ENCODE data around the gene HECTD4.
A peak's percentile ranks its signal among the peaks of the same experiment; 100 is the strongest.

Gene HECTD4

DNA sequence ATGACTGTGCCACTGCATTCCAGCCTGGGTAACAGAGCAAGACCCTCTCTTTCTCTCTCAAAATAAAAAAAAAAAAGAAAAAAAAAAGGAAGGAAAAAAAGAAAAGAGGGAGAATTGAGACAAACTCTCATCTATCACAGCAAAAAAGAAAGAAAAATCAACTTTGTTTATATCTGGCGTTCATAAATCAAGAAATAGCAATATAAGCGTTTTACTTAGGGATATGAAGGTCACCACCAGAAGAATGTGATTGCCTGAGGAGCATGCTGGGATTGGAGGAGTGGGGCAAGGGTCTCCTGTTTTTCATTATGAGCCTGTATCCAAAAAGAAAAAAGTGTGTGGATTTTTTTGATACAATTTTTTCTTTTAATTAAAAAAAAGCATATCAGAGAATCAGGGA, 78.4 kb downstream of the HECTD4 start:
- H3K27me3 Mint-ChIP-seq, result no peaks in the 10 kb centered on the region
- peaks cover 7% of the 10 kb centered on the region for H3K4me1 Mint-ChIP-seq (ENCODE audit: low read depth)
- no peak overlapping the region for H3K4me3 Mint-ChIP-seq
- H3K27ac Mint-ChIP-seq, result peak overlapping the region; percentile 90
- peaks cover 10% of the 10 kb centered on the region for H3K36me3 Mint-ChIP-seq
- H3K9me3 Mint-ChIP-seq (ENCODE audit: low read depth), result no peaks in the 10 kb centered on the region

DNA sequence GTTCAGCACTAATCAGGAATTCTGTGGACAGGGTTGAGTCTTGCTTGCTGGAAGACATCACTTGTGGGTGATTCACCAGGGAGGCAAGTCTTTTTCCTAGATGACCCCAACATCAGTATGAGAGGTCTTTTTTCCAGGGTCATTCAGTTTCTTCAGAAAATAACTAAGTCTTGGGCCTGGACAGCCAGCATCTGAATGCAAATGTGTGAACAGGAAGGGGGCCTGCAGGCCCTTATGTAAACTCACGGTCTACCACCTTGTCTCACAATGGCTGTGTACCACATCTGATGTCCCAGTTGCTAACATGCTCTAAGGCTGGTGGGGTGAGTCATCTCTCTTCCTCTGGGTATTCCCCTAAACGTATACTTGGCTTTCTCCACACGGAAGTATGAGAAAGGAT, 79.2 kb downstream of the HECTD4 start:
- no peaks in the 10 kb centered on the region for H3K9me3 Mint-ChIP-seq (ENCODE audit: low read depth)
- H3K27ac Mint-ChIP-seq, result peak overlapping the region; percentile 90
- peaks cover 7% of the 10 kb centered on the region for H3K4me1 Mint-ChIP-seq (ENCODE audit: low read depth)
- H3K27me3 Mint-ChIP-seq, result no peaks in the 10 kb centered on the region
- peaks cover 9% of the 10 kb centered on the region for H3K36me3 Mint-ChIP-seq
- peak overlapping the region; percentile 13 for H3K4me3 Mint-ChIP-seq

DNA sequence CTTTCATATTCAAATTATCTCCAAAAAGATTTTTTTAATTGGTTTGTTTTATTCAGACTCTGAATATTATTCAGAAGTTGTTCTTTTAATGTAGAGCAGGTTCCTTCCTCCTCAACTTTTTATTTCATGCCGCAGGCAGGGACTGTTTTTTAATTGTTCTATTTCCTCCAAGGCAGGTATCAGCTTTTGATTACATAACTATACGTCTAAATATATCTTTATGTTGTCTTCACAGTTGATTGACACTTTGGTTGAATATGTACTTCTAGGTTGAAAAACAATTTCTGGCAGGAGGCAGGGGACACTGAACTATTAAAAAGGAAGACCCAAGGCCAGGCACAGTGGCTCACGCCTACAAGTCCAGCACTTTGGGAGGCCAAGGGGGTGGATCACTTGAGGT, 82.5 kb downstream of the HECTD4 start:
- peaks cover 7% of the 10 kb centered on the region for H3K4me1 Mint-ChIP-seq (ENCODE audit: low read depth)
- H3K36me3 Mint-ChIP-seq, result peaks cover 3% of the 10 kb centered on the region
- H3K27me3 Mint-ChIP-seq, result no peaks in the 10 kb centered on the region
- no peak overlapping the region for H3K4me3 Mint-ChIP-seq
- no peaks in the 10 kb centered on the region for H3K9me3 Mint-ChIP-seq (ENCODE audit: low read depth)
- no peak overlapping the region for H3K27ac Mint-ChIP-seq

DNA sequence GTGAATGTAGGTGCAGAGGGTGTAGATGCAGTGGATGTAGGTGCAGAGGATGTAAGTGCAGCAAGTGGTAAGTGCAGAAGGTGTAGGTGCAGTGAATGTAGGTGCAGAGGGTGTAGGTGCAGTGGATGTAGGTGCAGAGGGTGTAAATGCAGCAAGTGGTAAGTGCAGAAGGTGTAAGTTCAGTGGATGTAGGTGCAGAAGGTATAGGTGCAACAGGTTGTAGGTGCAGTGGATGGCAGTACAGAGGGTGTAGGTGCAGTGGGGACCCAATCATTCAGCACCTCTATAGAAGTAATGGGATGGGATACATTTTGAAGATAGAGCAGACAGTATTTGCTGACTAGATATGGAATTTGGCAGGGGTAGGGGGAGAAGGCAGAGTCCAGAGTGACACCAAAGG, 85.0 kb downstream of the HECTD4 start:
- Mint-ChIP-seq H3K4me1 (ENCODE audit: low read depth) (peaks cover 2% of the 10 kb centered on the region), H3K36me3 (peaks cover 3% of the 10 kb centered on the region), H3K4me3 (no peak overlapping the region), H3K27ac (no peak overlapping the region), H3K9me3 (ENCODE audit: low read depth) (no peaks in the 10 kb centered on the region), H3K27me3 (no peaks in the 10 kb centered on the region)

DNA sequence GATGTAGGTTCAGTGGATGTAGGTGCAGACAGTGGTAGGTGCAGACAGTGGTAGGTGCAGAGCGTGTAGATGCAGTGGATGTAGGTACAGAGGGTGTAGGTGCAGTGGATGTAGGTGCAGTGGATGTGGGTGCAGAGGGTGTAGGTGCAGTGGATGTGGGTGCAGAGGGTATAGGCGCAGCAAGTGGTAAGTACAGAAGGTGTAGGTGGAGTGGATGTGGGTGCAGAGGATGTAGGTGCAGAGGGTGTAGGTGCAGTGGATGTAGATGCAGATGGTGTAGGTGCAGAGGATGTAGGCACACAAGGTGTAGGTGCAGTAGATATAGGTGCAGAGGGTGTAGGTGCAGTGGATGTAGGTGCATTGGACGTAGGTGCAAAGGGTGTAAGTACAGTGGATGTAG, 86.0 kb downstream of the HECTD4 start:
- Mint-ChIP-seq H3K4me3 (no peak overlapping the region), H3K36me3 (peaks cover 7% of the 10 kb centered on the region), H3K9me3 (ENCODE audit: low read depth) (no peaks in the 10 kb centered on the region), H3K4me1 (ENCODE audit: low read depth) (peaks cover 6% of the 10 kb centered on the region), H3K27ac (no peak overlapping the region), H3K27me3 (no peaks in the 10 kb centered on the region)

DNA sequence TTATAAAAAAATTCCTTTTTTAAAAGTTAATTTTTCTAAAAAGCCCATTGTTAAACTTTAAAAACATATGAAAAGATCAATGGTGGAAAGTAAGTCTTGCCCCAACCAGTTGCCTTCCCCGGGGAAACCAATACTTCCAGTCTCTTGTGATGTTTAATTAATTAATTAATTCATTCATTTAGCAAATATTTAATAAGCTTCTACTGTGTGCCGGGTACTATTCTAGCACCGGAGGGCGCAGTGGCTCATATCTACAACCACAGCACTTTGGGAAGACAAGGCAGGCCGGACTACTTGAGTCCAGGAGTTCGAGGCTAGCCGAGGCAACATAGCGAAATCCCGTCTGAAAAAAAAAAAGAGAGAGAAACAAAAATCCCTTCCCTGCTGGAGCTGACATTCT, 87.4 kb downstream of the HECTD4 start:
- Mint-ChIP-seq H3K27ac (no peak overlapping the region), H3K36me3 (peaks cover 10% of the 10 kb centered on the region), H3K9me3 (ENCODE audit: low read depth) (no peaks in the 10 kb centered on the region), H3K27me3 (no peaks in the 10 kb centered on the region), H3K4me1 (ENCODE audit: low read depth) (peaks cover 6% of the 10 kb centered on the region), H3K4me3 (no peak overlapping the region)

DNA sequence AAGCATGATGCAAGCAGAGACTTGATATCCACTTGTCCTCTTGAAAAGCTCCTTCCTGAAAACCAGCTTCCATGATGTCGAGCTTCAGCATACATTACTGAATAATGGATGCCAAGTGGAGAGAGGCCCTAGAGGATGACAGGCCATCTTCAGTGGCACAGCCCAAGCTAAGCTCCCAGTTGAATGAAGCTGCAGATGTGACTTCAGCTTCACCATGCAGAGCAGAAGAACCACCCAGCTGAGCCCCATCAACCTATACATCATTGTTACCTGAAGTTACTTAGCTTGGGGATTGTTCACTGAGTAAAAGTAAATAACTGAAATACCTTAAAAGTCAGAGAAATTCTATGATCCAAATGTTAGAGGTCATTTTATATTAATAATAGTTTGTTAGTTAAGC, 93.6 kb downstream of the HECTD4 start:
- no peaks in the 10 kb centered on the region for H3K9me3 Mint-ChIP-seq (ENCODE audit: low read depth)
- H3K36me3 Mint-ChIP-seq, result peaks cover 13% of the 10 kb centered on the region
- H3K27me3 Mint-ChIP-seq, result no peaks in the 10 kb centered on the region
- no peak overlapping the region for H3K4me3 Mint-ChIP-seq
- peaks cover 6% of the 10 kb centered on the region for H3K4me1 Mint-ChIP-seq (ENCODE audit: low read depth)
- H3K27ac Mint-ChIP-seq, result no peak overlapping the region

DNA sequence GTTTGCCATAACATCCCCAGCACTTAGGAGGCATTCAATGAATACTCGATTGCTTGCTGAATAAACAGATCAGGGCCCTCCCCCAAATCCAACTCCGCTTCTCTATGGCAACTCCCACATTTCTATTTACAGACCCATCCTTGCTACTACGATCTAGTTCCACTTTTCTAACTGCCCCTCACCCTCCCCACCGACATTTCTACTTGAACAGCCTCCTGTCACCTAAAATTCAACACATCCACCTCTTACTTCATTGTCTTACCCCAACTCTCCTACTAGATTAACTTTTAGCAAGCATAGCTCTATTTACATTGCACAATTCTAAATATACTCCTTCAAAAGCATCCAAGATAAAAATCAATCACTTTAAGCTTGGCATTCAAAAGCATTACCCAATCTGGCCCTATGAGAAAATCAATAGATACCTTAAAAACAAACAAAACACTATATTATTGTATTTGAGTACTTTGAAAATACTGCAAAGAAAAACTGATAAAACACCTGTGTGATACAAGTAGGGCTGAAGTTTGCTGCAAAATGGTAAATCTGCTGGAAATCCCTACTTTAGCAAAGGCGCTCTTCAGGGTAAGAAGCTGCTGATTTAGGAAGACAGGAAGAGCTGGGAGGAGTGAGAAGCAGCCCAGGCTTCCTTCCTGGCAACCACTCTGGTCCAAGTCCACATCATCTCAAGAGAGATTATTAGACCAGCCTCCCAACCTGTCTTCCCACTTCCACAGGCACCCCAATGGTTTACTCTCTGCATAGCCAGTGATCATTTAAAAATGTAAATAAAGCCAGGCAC, 96.4 kb downstream of the HECTD4 start:
- H3K4me3 Mint-ChIP-seq, result no peak overlapping the region
- no peaks in the 10 kb centered on the region for H3K27me3 Mint-ChIP-seq
- H3K36me3 Mint-ChIP-seq, result peaks cover 4% of the 10 kb centered on the region
- H3K27ac Mint-ChIP-seq, result no peak overlapping the region
- H3K9me3 Mint-ChIP-seq (ENCODE audit: low read depth), result no peaks in the 10 kb centered on the region
- H3K4me1 Mint-ChIP-seq (ENCODE audit: low read depth), result no peaks in the 10 kb centered on the region

DNA sequence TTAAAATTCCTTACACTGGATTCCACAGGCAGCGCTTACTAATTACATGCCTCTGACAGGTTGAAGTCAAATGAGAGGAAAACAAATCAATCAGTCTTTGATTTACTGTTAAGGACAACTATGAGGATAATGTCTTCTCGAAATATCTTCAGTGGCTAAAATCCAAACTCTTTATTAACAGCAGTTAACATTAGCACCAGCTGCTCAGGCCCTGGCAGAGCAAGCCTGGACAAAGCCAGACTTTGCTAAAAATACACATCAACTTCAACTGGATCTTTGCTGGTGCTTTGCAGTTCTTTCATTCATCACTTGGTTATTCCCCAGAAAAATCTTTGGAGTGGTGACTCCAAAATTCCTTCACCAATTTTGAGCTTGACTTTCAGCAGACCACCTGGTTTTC, 98.7 kb downstream of the HECTD4 start:
- Mint-ChIP-seq H3K9me3 (ENCODE audit: low read depth) (no peaks in the 10 kb centered on the region), H3K27ac (no peak overlapping the region), H3K36me3 (no peaks in the 10 kb centered on the region), H3K4me1 (ENCODE audit: low read depth) (no peaks in the 10 kb centered on the region), H3K4me3 (no peak overlapping the region), H3K27me3 (no peaks in the 10 kb centered on the region)

DNA sequence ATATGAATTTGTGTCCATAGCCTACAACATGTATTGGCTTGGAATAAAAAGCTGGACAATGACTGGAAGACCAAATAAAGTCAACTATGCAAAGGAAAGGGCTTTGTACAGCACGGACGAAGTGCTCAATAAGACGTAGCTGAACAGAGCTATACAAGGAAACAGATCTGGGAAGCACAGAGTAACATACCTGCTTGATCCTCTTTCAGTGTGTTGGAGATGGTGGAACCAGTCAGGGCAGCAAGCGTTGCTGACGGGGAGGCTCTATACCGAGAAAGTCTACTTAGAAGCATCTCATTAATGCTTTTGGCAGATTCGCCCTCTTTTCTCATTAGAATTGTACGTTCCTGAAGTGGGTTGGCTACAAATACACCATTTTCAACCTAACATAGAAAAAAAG, 99.3 kb downstream of the HECTD4 start:
- Mint-ChIP-seq H3K4me1 (ENCODE audit: low read depth) (no peaks in the 10 kb centered on the region), H3K9me3 (ENCODE audit: low read depth) (no peaks in the 10 kb centered on the region), H3K4me3 (no peak overlapping the region), H3K36me3 (peaks cover 2% of the 10 kb centered on the region), H3K27me3 (no peaks in the 10 kb centered on the region), H3K27ac (no peak overlapping the region)

DNA sequence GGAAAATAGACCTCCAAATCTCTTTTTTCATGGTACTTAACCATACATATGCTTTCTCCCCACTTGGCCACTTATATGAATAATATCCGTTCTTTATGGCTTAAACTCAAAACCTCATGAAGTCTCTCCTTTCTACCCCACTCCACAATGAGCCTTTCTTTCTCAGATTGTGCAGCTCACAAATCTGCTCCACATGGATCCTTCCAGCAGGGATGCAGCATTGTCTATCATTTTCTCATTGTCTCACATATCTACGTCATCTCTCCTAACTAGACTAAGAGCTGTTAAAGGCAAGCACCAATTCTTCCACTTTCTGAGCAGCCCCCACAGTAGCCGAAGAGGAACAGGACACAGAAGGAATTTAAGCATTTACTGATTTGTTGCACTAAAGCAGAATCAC, 106.4 kb downstream of the HECTD4 start:
- Mint-ChIP-seq H3K4me1 (ENCODE audit: low read depth) (no peaks in the 10 kb centered on the region), H3K27me3 (no peaks in the 10 kb centered on the region), H3K36me3 (peaks cover 18% of the 10 kb centered on the region), H3K4me3 (no peak overlapping the region), H3K9me3 (ENCODE audit: low read depth) (no peaks in the 10 kb centered on the region), H3K27ac (no peak overlapping the region)

DNA sequence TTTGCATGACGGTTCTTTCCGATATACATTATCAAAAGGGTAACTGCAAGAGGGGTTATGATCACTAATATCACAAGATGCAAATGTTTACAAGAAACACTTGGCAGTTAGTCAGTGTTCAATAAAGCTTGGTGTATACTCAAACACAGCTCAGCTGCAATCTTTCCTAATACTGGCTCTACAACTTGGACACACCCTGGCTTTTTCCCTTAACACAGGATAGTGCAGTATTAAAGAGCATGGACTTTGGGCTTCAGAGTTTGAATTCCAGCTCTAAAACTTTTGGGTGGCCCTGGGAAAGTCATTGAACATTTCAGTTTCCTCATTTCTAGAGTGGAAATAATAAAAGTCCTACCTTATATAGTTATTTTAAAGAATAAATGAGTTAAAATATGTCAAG, 107.0 kb downstream of the HECTD4 start:
- Mint-ChIP-seq H3K9me3 (ENCODE audit: low read depth) (no peaks in the 10 kb centered on the region), H3K27ac (no peak overlapping the region), H3K4me1 (ENCODE audit: low read depth) (no peaks in the 10 kb centered on the region)

DNA sequence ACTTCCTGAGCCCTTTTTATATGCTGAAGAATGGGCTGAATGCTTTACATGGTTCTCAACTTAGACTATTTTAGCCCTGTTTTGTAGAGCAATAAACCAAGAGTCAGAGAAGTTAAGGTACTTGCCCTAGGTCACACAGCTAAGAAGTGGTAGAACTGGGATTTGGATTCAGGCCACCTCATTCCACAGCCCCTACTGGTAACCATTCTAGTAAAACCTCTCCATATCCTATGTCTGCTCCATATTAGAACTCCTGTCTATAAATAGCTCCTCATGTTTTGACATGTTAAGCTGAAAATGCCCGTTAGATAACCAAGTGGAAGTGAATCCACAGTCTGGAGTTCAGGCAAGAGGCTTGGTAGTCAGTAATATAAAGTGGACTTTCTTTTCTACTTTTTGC, 111.6 kb downstream of the HECTD4 start:
- Mint-ChIP-seq H3K27ac (no peak overlapping the region), H3K4me3 (no peak overlapping the region), H3K9me3 (ENCODE audit: low read depth) (no peaks in the 10 kb centered on the region), H3K27me3 (no peaks in the 10 kb centered on the region), H3K4me1 (ENCODE audit: low read depth) (no peaks in the 10 kb centered on the region), H3K36me3 (peaks cover 21% of the 10 kb centered on the region)

More for the DNA sequence above, 107.0 kb downstream of the HECTD4 start:
- Mint-ChIP-seq H3K27me3 (no peaks in the 10 kb centered on the region), H3K36me3 (peaks cover 19% of the 10 kb centered on the region), H3K4me3 (no peak overlapping the region)

DNA sequence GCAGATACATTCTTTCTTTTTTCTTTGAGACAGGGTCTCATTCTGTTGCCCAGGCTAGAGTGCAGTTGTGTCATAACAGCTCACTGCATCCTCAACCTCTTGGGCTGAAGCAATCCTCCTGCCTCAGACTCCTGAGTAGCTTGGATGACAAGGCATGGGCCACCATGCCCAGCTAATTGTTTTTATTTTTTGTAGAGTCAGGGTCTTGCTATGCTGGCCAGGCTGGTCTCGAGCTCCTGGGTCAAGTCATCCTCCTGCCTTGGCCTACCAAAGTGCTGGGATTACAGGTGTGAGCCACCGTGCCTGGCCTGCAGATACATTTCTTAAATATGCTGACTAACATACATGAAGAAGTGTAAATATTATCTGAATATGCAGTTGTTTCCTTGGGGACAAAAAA, 115.8 kb downstream of the HECTD4 start:
- Mint-ChIP-seq H3K36me3 (peaks cover 13% of the 10 kb centered on the region), H3K9me3 (ENCODE audit: low read depth) (no peaks in the 10 kb centered on the region), H3K27me3 (no peaks in the 10 kb centered on the region), H3K27ac (no peak overlapping the region), H3K4me3 (no peak overlapping the region), H3K4me1 (ENCODE audit: low read depth) (no peaks in the 10 kb centered on the region)

DNA sequence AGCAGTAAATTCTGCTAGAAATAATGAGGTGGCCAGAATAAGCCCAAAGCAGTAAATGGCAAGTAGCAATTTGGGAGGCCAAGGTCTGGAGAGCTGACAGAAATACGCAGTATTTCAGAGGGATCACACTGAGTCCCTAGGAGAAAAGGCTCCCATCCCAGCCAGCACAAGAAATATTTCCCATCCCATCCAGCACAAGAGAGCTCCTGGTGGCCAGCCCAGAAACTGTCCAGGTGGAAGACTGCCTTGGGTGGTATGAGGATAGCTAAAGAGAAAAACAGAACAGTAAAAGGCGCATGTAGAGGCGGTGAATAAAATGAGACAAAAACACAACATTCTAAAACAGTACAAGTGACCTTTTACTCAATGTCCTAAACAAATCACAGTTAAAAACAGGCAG, 120.7 kb downstream of the HECTD4 start:
- H3K4me1 Mint-ChIP-seq (ENCODE audit: low read depth), result no peaks in the 10 kb centered on the region
- no peaks in the 10 kb centered on the region for H3K9me3 Mint-ChIP-seq (ENCODE audit: low read depth)
- no peak overlapping the region for H3K27ac Mint-ChIP-seq
- H3K36me3 Mint-ChIP-seq, result peaks cover 2% of the 10 kb centered on the region
- H3K4me3 Mint-ChIP-seq, result no peak overlapping the region
- no peaks in the 10 kb centered on the region for H3K27me3 Mint-ChIP-seq

DNA sequence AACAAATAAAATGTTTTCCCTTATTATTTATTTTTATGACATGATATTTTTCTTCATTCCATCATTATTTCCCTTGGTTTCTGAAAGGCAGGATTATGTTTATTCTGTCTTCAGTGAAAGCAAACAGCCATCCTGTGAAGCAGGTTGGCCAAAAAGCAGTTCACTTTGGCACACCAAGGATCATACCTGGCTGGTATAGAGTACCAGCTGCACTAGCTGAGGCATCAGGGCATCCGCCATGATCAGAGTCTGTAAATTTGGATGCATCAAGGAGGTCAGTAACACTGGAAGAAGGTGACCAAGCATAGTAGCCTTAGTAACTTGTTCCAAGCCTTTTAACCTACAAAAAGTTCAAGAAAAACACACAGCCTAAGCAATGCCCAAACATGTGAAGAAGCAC, 123.3 kb downstream of the HECTD4 start:
- H3K27me3 Mint-ChIP-seq, result no peaks in the 10 kb centered on the region
- no peaks in the 10 kb centered on the region for H3K4me1 Mint-ChIP-seq (ENCODE audit: low read depth)
- no peaks in the 10 kb centered on the region for H3K9me3 Mint-ChIP-seq (ENCODE audit: low read depth)
- peaks cover 6% of the 10 kb centered on the region for H3K36me3 Mint-ChIP-seq
- no peak overlapping the region for H3K27ac Mint-ChIP-seq
- no peak overlapping the region for H3K4me3 Mint-ChIP-seq
